Panc1 (cell line): ENCODE measurements around the gene DPM1. TPM values are rescaled to one million over a fixed set of nuclear protein-coding genes. Genes with fewer than 3 reads are reported as not detected.

Source experiments
- ATAC-seq: fragments of 200-7000 bp; cut with Tn5 transposase; 2 replicates; pipeline ENCODE4 v1.9.1; 2020; ENCODE audit warnings: mild to moderate bottlenecking, moderate library complexity
- BruUV-seq: library from RNA; stranded (reverse); fragments of 400-500 nt; replicated peaks from 2 replicates; lab custom pipeline; 2021; lab: Mats Ljungman, UMichigan
- CTCF ChIA-PET: fragments of 300-600 bp; sonication (Branson Sonifier 250); formaldehyde crosslinking; loops from one replicate; lab custom pipeline; 2022; ENCODE audit warnings: antibody characterized with exemption; lab: Charles Lee
- POLR2A ChIA-PET: fragments of 300-600 bp; sonication (Branson Sonifier 250); formaldehyde crosslinking; loops from one replicate; lab custom pipeline; 2022; ENCODE audit warnings: antibody characterized with exemption; lab: Charles Lee
- DNase-seq: peaks from one replicate; pipeline ENCODE4 v3.0.0-alpha.2; 2010; ENCODE audit warnings: low read depth, low spot score
- H3K27ac ChIP-seq: 2 replicates; pipeline ENCODE4 v1.5.1; 2011; ENCODE audit warnings: mild to moderate bottlenecking, low read length, inconsistent platforms
- H3K27me3 ChIP-seq: fragments of 200-500 bp; sonication (Bioruptor generic); 2 replicates; pipeline ENCODE4 v1.6.0; 2014; ENCODE audit warnings: low read length, inconsistent platforms; ENCODE audit not compliant: control insufficient read depth, insufficient read depth
- H3K36me3 ChIP-seq: fragments of 200-500 bp; sonication (Bioruptor generic); 2 replicates; pipeline ENCODE4 v1.5.1; 2014; ENCODE audit warnings: inconsistent platforms, mild to moderate bottlenecking, low read length, moderate library complexity; ENCODE audit not compliant: control insufficient read depth, insufficient read depth
- H3K4me1 ChIP-seq: 2 replicates; pipeline ENCODE4 v1.5.1; 2011; ENCODE audit warnings: inconsistent platforms, mild to moderate bottlenecking, low read length, moderate library complexity; ENCODE audit not compliant: control insufficient read depth, insufficient read depth
- H3K4me3 ChIP-seq, 2 experiments: 2 replicates each; pipeline ENCODE4 v1.5.1; 2011 to 2012; ENCODE audit warnings: low read depth in 2 of 2, low read length in 2 of 2, mild to moderate bottlenecking in 2 of 2, inconsistent platforms in 1 of 2, moderate library complexity in 1 of 2
- H3K9me3 ChIP-seq: fragments of 200-500 bp; sonication (Bioruptor generic); 2 replicates; pipeline ENCODE4 v1.5.1; 2014; ENCODE audit warnings: low read depth, mild to moderate bottlenecking, inconsistent platforms, low read length, moderate library complexity; ENCODE audit not compliant: control insufficient read depth, insufficient read depth
- POLR2AphosphoS5 ChIP-seq: IDR thresholded peaks from 2 replicates; pipeline ENCODE4 v1.6.1; 2012; ENCODE audit warnings: mild to moderate bottlenecking, low read depth, low read length, moderate library complexity
- REST ChIP-seq, 2 experiments: IDR thresholded peaks; 2 replicates each; pipeline ENCODE4 v1.6.1; 2011 to 2012; ENCODE audit warnings: low read depth in 2 of 2, control low read depth in 1 of 2, low read length in 1 of 2, mild to moderate bottlenecking in 1 of 2, moderate library complexity in 1 of 2; ENCODE audit not compliant: insufficient read depth in 1 of 2
- SIN3A ChIP-seq: IDR thresholded peaks from 2 replicates; pipeline ENCODE4 v1.6.1; 2012; ENCODE audit warnings: low read depth, mild to moderate bottlenecking, low read length, moderate library complexity, borderline replicate concordance; ENCODE audit not compliant: insufficient read depth
- TCF7L2 ChIP-seq: IDR thresholded peaks from 2 replicates; pipeline ENCODE4 v1.6.1; 2011; ENCODE audit warnings: mild to moderate bottlenecking, low read depth, low read length, inconsistent platforms
- in situ Hi-C: cut with HindIII; loops from 2 replicates; pipeline ENCODE4 v1.10.0; 2016; ENCODE audit warnings: low sequenced_read_pairs, low pct_unique_long_range_greater_than_20kb
- intact Hi-C: fragments of 100-400 bp; cut with micrococcal nuclease; formaldehyde crosslinking; loops from one replicate; pipeline ENCODE4 v1.10.0; 2022; ENCODE audit not compliant: unreplicated experiment
- total RNA-seq: library from RNA; stranded (reverse); gene quantifications from one replicate; pipeline ENCODE4 v1.2.1, GENCODE V29; 2021; ENCODE audit not compliant: unreplicated experiment
- TF ChIP-seq, protein P1 (sequence below): fragments of 450-650 bp; IDR thresholded peaks from 2 replicates; pipeline ENCODE4 v1.5.1; 2017; ENCODE audit warnings: mild to moderate bottlenecking

The DPM1 gene
- total RNA-seq, 1 experiment from 2014 or later: 50.2 TPM

- Histone ChIP-seq H3K9me3 (no peaks in the 10 kb centered on the region), H3K27me3 (no peaks in the 10 kb centered on the region), H3K36me3 (peaks cover 35% of the 10 kb centered on the region), H3K4me3 (peak overlapping the region; percentile 59 to 90; a peak in 3 of 4 replicates), H3K4me1 (peaks cover 28% of the 10 kb centered on the region), H3K27ac (peak overlapping the region; percentile 0)
- in situ Hi-C loops: no loop called here
- ChIA-PET POLR2A (interaction anchor here (0.7 kb wide), 1 partner anchor 41 kb away, joined by 3 read pairs; no protein-coding TSS in a partner anchor), CTCF (no interaction called here)
- intact Hi-C loops: no loop called here
- no TSS peak for BruUV-seq
- DNase-seq (no peak), ATAC-seq (no peak)
- TF ChIP-seq TCF7L2 (no peak), REST (IDR thresholded peaks at IDR 0.05; ENCODE audit: insufficient read depth in 1 of 2, low read depth in 2 of 2, low read length in 1 of 2) (no peak), POLR2AphosphoS5 (no peak), SIN3A (no peak)
- TF ChIP-seq, protein P1, sequence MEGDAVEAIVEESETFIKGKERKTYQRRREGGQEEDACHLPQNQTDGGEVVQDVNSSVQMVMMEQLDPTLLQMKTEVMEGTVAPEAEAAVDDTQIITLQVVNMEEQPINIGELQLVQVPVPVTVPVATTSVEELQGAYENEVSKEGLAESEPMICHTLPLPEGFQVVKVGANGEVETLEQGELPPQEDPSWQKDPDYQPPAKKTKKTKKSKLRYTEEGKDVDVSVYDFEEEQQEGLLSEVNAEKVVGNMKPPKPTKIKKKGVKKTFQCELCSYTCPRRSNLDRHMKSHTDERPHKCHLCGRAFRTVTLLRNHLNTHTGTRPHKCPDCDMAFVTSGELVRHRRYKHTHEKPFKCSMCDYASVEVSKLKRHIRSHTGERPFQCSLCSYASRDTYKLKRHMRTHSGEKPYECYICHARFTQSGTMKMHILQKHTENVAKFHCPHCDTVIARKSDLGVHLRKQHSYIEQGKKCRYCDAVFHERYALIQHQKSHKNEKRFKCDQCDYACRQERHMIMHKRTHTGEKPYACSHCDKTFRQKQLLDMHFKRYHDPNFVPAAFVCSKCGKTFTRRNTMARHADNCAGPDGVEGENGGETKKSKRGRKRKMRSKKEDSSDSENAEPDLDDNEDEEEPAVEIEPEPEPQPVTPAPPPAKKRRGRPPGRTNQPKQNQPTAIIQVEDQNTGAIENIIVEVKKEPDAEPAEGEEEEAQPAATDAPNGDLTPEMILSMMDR: no peak
These were observed 29.9 kb downstream of the DPM1 start for GRCh38 chr20:50928469-50928868.

DNA sequence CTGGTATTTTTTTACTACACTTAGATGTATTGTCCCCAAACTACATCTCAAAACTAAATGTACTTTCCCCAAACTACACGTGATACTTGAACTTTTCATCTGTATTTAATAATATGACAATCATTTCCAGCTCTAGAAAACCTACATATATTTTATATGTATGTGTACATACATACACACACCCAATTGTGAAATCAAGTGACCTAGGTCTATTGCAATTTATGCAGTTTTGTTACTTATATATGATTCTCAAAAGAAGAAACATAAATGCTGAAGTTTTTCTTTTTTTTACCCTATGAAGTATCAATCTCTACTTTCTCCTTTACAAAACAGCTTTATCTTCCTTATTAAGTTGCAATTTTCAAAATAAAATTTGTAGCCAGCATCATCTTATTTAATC is 31.8 kb downstream of the DPM1 start:
- intact Hi-C loops: no loop called here
- POLR2A ChIA-PET: no interaction called here
- BruUV-seq: no TSS peak

More for the DNA sequence above, 31.8 kb downstream of the DPM1 start:
- Histone ChIP-seq H3K4me1 (peaks cover 26% of the 10 kb centered on the region), H3K36me3 (peaks cover 27% of the 10 kb centered on the region), H3K27ac (no peak overlapping the region), H3K4me3 (no peak overlapping the region), H3K27me3 (no peaks in the 10 kb centered on the region), H3K9me3 (no peaks in the 10 kb centered on the region)
- CTCF ChIA-PET: no interaction called here
- ATAC-seq: no peak
- in situ Hi-C loops: no loop called here
- TF ChIP-seq, protein P1: no peak
- TF ChIP-seq REST (IDR thresholded peaks at IDR 0.05; ENCODE audit: insufficient read depth in 1 of 2, low read depth in 2 of 2, low read length in 1 of 2): no peak
- no peak for TF ChIP-seq TCF7L2
- no peak for TF ChIP-seq SIN3A
- no peak for TF ChIP-seq POLR2AphosphoS5
- DNase-seq: no peak
